AG10803 (cell line): ENCODE data around the gene PDE6D.

Source experiments
- DNase-seq: peaks from one replicate; pipeline ENCODE4 v3.0.0; 2010; ENCODE audit warnings: low read depth
- H3K4me3 ChIP-seq: 2 replicates; pipeline ENCODE4 v1.5.1; 2011; ENCODE audit warnings: mild to moderate bottlenecking, low read length, control low read depth
- TF ChIP-seq, protein P1 (sequence below): conservative IDR thresholded peaks from 2 replicates; pipeline ENCODE4 v1.5.1; 2011; ENCODE audit warnings: mild to moderate bottlenecking, low read length, control low read depth, inconsistent platforms

PDE6D gene

DNA sequence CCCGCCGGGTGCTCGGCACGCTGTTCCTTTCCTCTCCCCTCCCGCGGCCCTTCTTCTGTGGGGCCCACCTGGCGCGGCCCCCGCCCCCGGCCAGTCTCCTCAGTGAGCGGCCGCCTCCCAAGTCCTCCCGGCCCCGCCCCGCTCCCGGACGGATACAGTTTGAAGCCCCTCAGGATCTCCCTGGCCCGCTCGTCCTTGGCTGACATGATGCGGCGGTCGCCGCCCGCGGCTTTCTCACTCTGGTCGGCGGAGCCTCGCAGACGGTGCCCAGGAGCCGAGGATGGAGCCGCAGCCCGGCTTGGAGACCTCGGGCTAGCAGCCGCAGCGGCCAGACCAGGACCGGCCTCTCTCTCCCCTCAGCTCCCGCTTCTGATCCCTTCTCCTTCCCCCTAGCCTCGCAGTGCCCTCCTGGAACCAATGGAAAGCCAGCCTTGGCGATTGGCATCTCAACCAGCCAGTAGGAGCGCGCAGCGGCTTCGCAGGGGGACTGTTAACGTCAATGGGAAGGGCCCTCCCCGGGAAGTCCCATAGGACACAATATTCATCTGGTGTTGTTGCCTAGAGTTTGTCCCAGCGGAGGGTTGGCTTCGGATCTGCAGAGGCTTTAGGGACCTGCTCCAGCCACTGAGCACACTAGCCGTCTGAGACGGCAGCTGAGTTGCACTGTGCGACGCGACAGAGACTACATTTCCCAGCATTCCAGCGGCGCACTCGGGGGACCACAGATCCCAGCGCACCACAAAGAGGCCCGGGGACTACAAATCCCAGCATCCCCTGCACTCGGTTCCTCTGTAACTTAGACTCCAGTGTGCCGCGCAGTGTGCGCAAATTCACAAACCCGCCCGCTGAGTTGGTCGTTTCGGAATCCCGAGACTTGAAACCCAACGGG, at the start of gene PDE6D:
PDE6D (minus strand) TSS at position 374 of the 889 bp plus-strand sequence; CDS start at position 206, 168 bp downstream.
- peak within 1 kb of the TSS; percentile 92 for H3K4me3 ChIP-seq
- TF ChIP-seq, protein P1, sequence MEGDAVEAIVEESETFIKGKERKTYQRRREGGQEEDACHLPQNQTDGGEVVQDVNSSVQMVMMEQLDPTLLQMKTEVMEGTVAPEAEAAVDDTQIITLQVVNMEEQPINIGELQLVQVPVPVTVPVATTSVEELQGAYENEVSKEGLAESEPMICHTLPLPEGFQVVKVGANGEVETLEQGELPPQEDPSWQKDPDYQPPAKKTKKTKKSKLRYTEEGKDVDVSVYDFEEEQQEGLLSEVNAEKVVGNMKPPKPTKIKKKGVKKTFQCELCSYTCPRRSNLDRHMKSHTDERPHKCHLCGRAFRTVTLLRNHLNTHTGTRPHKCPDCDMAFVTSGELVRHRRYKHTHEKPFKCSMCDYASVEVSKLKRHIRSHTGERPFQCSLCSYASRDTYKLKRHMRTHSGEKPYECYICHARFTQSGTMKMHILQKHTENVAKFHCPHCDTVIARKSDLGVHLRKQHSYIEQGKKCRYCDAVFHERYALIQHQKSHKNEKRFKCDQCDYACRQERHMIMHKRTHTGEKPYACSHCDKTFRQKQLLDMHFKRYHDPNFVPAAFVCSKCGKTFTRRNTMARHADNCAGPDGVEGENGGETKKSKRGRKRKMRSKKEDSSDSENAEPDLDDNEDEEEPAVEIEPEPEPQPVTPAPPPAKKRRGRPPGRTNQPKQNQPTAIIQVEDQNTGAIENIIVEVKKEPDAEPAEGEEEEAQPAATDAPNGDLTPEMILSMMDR: no peak
- peak; percentile 99 for DNase-seq

DNA sequence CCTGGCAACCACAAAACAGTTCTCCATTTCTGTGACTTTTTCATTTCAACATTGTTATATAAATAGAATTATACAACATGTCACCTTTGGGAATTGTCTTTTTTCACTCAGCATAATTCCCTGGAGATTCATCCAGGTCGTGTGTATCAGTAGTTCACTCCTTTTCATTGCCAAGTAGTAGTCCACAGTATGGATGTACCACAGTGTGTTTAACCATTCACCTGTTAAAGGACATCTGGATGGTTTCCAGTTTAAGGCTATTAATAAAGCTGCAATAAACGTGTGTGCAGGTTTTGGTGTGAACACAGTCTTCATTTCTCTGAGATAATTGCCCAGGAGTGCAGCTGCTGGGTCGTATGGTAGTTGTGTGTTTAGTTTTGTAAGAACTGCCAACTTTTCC, 40.8 kb upstream of the PDE6D start:
- TF ChIP-seq, protein P1: no peak
- no peak for DNase-seq

DNA sequence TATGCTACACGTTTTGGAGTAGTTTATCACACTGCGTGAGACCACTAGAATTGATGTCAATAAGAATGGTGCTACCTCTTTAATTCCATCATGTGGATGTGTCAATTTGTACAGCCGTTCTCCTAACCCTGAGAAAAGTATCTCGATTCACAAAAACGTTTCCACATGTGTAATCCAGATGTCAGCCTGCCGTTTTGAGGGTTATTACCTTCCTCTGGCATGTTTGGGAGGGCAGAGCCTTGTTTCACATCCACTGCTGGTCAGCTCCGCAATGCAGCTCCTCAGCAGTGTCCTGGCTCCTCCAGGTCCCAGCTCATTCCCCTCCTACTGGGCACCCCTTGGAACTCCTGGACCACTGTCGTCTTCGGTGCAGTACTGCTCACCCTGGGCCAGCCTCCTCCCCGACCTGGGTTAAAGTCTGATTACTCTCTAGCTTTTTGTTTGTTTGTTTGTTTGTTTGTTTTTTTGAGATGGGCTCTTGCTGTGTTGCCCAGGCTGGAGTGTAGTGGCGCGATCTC, 39.8 kb upstream of the PDE6D start:
- peak; percentile 42 for DNase-seq
- TF ChIP-seq, protein P1: no peak
- no peak overlapping the region for H3K4me3 ChIP-seq

More for the DNA sequence above, 40.8 kb upstream of the PDE6D start:
- no peak overlapping the region for H3K4me3 ChIP-seq

DNA sequence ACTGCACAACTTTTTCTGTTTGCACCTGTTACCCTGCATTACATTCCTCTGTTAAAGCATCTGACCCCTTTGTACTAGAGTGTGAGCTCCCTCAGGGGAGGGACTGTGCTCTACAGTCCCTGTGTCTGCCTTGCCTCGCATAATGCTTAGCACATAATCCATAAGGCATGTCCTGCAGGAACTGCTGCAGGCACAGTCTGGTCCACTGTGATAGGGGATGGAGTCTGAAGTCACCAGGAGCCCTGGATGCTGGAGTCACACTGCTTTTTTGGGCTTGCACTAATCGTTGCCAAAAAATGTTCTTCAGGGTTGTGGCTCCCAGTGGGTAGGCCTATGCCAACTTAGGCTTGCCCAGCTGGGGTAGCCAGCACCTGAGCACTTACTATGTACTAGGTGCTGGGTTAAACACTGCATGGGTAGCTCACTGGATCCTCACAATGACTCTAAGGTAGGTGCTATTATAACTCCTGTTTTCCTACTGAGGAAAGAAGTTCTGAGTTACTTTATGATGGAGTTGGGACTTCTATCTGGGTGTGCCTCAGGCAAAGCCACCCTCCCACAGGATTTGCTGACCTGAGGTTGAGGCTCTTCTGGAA, 38.5 kb upstream of the PDE6D start:
- no peak for DNase-seq
- TF ChIP-seq, protein P1: no peak
- no peak overlapping the region for H3K4me3 ChIP-seq

DNA sequence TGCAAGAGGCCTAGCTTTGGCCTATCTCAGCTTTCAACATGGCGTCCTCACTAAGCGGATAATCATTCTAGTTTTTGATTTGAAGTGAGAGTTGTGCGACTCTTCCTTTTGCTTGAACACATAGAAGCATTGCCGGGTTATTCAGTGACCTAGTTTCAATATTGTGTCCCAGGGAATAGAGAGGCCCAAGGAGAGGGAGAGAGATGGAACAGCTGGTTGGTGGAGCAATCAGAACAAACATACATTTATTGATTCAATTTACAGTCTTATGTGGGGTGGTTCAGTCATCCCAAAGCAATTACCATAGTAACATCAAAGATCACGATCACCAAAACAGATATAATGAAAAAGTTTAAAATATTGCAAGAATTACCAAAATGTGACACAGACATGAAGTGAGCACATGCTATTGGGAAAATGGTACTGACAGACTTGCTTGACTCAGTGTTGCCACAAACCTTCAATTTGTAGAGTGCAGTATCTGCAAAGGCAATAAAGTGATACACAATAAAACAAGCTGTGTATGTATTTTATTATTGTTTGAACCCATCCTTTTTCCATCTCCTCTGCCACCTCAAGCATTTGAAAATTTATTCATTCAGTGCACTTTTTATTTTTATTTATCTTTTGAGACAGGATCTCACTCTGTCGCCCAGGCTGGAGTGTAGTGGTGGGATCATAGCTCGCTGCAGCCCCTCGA, 35.4 kb upstream of the PDE6D start:
- H3K4me3 ChIP-seq: no peak overlapping the region
- DNase-seq: no peak
- TF ChIP-seq, protein P1: no peak

DNA sequence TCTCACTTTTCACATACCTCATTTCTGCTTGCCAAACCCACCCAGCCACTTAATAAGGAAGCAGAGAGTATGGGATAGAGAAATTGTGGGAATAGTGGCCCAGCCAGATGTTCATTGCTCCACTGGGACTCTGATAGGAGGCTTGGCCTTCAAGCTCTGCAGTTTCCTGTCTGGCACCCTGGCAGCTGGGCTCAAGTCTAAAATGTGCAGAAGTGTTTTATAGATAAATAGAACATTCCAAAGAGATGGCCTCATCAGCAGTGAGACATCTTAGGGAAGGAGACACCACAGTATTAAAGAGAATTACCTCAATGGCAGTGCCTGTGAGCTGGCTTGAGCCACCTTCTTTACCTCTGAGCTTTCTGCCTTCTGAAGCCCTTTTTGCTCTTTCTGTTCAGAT, 29.8 kb upstream of the PDE6D start:
- TF ChIP-seq, protein P1: no peak
- peak; percentile 86 for DNase-seq
- no peak overlapping the region for H3K4me3 ChIP-seq
